MCF 10A (cell line): Measurements from ENCODE around the gene SRM. TPM values are rescaled to one million over a fixed set of nuclear protein-coding genes. Genes with fewer than 3 reads are reported as not detected.

Experiments
- BruUV-seq: library from RNA; stranded (reverse); fragments of 400-500 nt; replicated peaks from 2 replicates; lab custom pipeline; 2021; lab: Mats Ljungman, UMichigan
- CTCF ChIA-PET: fragments of 300-600 bp; sonication (Branson Sonifier 250); formaldehyde crosslinking; extraction: SDS; loops from one replicate; lab custom pipeline; 2021; ENCODE audit warnings: antibody characterized with exemption, inconsistent platforms; lab: Yijun Ruan, JAX
- POLR2A ChIA-PET: fragments of 300-600, 350-650 bp; sonication (Branson Sonifier 250); formaldehyde crosslinking; extraction: SDS; loops from one replicate; lab custom pipeline; 2020; ENCODE audit warnings: antibody characterized with exemption, inconsistent platforms; lab: Yijun Ruan, JAX
- DNase-seq: peaks from one replicate; pipeline ENCODE4 v3.0.0-alpha.2; 2018; ENCODE audit not compliant: unreplicated experiment
- H3K27ac Mint-ChIP-seq: one replicate; pipeline ENCODE4 v1.8.0; 2022; ENCODE audit warnings: mild to moderate bottlenecking, low read depth, mixed read lengths; ENCODE audit not compliant: unreplicated experiment
- H3K27me3 Mint-ChIP-seq: one replicate; pipeline ENCODE4 v1.8.0; 2022; ENCODE audit warnings: mixed read lengths; ENCODE audit not compliant: insufficient read depth, unreplicated experiment
- H3K36me3 Mint-ChIP-seq: one replicate; pipeline ENCODE4 v1.8.0; 2022; ENCODE audit warnings: mild to moderate bottlenecking, moderate library complexity, mixed read lengths; ENCODE audit not compliant: insufficient read depth, unreplicated experiment
- H3K4me1 Mint-ChIP-seq: one replicate; pipeline ENCODE4 v1.8.0; 2022; ENCODE audit warnings: mixed read lengths; ENCODE audit not compliant: insufficient read depth, unreplicated experiment
- H3K4me3 Mint-ChIP-seq: one replicate; pipeline ENCODE4 v1.8.0; 2022; ENCODE audit warnings: mild to moderate bottlenecking, moderate library complexity, mixed read lengths; ENCODE audit not compliant: unreplicated experiment
- H3K9me3 Mint-ChIP-seq: one replicate; pipeline ENCODE4 v1.8.0; 2022; ENCODE audit warnings: mixed read lengths; ENCODE audit not compliant: unreplicated experiment
- intact Hi-C: fragments of 100-400 bp; cut with micrococcal nuclease; formaldehyde crosslinking; loops from 2 replicates; pipeline ENCODE4 v1.14.1; 2022
- total RNA-seq: library from RNA; stranded (reverse); gene quantifications from 2 replicates; pipeline ENCODE4 v1.2.3, GENCODE V29; 2022
- TF ChIP-seq, protein P1 (sequence below): fragments of 200-600 bp; IDR thresholded peaks from one replicate; pipeline ENCODE4 v1.8.0; 2022; ENCODE audit warnings: antibody characterized with exemption, mild to moderate bottlenecking; ENCODE audit not compliant: unreplicated experiment

The SRM gene
- total RNA-seq, 1 experiment from 2014 or later: 327 TPM

DNA sequence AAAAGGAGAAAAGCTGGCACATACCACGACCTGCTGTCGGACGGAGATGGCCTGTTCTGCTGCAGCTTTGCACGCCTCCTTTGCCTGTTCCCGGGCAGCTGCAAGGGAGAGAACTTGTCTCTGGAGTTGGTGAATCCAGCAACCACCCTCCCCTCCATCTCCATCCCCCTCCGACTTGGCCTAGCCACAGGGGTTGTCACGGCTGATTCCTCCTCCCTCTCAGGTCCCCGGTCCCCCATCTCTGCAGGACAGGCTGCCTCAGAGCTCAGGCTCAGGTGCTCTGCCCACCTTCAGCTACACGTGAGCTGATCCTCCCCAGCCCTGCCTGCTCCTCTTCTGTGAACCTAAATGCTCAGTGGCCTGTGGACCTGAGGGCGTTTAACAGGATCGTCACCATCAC, 11.1 kb upstream of the SRM start:
- no peaks in the 10 kb centered on the region for H3K4me1 Mint-ChIP-seq
- TF ChIP-seq, protein P1, sequence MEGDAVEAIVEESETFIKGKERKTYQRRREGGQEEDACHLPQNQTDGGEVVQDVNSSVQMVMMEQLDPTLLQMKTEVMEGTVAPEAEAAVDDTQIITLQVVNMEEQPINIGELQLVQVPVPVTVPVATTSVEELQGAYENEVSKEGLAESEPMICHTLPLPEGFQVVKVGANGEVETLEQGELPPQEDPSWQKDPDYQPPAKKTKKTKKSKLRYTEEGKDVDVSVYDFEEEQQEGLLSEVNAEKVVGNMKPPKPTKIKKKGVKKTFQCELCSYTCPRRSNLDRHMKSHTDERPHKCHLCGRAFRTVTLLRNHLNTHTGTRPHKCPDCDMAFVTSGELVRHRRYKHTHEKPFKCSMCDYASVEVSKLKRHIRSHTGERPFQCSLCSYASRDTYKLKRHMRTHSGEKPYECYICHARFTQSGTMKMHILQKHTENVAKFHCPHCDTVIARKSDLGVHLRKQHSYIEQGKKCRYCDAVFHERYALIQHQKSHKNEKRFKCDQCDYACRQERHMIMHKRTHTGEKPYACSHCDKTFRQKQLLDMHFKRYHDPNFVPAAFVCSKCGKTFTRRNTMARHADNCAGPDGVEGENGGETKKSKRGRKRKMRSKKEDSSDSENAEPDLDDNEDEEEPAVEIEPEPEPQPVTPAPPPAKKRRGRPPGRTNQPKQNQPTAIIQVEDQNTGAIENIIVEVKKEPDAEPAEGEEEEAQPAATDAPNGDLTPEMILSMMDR: no peak
- intact Hi-C loops: no loop called here
- CTCF ChIA-PET: interaction anchor here (0.5 to 3.0 kb wide), 2 partner anchors 33 to 171 kb away, joined by 3 to 24 read pairs; no protein-coding TSS in a partner anchor
- no peaks in the 10 kb centered on the region for H3K27me3 Mint-ChIP-seq
- H3K9me3 Mint-ChIP-seq: no peaks in the 10 kb centered on the region
- POLR2A ChIA-PET: interaction anchor here (0.6 to 2.0 kb wide), 4 partner anchors 10 to 1057 kb away, joined by 4 to 8 read pairs (median 4); no protein-coding TSS in a partner anchor
- BruUV-seq: no TSS peak
- peaks cover 93% of the 10 kb centered on the region for H3K36me3 Mint-ChIP-seq
- H3K27ac Mint-ChIP-seq: no peak overlapping the region
- DNase-seq: no peak
- no peak overlapping the region for H3K4me3 Mint-ChIP-seq

DNA sequence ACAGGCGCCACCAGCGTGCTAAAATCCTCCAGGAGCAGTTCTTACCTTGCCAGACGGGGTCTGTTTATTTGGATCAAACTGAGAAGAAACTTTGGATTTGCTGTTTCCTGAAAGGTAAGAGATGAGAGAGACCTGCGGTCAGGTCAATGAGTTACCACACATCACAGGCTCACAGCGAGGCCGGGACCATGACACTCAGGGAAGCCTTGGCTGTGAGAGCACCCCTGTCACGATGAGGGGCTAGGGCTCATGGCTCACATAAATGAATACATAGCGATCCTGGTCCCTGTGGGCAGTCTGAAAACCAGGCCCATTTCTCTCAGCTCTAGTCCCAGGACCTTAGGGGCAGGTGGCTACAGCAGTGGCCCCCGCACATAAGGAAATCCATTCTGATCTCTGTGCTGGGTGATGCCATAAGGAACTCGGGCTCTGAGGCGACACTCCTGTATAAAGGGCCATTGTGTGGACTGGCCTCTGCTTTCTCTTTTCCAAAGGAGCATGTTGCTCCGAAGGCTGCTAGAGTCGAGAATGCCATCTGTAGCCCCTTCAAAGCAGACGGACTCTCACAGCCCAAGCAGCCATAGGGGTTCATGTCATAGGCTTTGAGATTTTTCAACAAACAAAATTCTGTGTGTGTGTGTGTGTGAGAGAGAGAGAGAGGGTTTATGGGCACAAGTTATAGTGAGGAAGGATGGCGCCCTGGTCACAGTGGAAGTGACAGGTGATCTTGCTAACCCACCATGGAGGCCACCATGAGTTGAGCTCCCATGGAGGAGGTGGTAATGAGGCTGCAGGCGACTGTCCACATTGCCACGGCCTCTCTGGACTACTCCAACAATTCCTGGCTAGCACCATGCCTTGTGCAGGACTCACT, 9.0 kb upstream of the SRM start:
- Mint-ChIP-seq H3K27ac (no peak overlapping the region), H3K9me3 (no peaks in the 10 kb centered on the region), H3K36me3 (peaks cover 92% of the 10 kb centered on the region), H3K4me3 (no peak overlapping the region), H3K4me1 (no peaks in the 10 kb centered on the region), H3K27me3 (no peaks in the 10 kb centered on the region)
- ChIA-PET POLR2A (interaction anchor here (1.5 kb wide), 1 partner anchor 18 kb away, joined by 4 read pairs; no protein-coding TSS in a partner anchor), CTCF (interaction anchor here (0.6 to 3.0 kb wide), 2 partner anchors 31 to 538 kb away, joined by 4 to 24 read pairs; no protein-coding TSS in a partner anchor)
- no peak for DNase-seq
- no TSS peak for BruUV-seq
- intact Hi-C loops: no loop called here
- TF ChIP-seq, protein P1: no peak

DNA sequence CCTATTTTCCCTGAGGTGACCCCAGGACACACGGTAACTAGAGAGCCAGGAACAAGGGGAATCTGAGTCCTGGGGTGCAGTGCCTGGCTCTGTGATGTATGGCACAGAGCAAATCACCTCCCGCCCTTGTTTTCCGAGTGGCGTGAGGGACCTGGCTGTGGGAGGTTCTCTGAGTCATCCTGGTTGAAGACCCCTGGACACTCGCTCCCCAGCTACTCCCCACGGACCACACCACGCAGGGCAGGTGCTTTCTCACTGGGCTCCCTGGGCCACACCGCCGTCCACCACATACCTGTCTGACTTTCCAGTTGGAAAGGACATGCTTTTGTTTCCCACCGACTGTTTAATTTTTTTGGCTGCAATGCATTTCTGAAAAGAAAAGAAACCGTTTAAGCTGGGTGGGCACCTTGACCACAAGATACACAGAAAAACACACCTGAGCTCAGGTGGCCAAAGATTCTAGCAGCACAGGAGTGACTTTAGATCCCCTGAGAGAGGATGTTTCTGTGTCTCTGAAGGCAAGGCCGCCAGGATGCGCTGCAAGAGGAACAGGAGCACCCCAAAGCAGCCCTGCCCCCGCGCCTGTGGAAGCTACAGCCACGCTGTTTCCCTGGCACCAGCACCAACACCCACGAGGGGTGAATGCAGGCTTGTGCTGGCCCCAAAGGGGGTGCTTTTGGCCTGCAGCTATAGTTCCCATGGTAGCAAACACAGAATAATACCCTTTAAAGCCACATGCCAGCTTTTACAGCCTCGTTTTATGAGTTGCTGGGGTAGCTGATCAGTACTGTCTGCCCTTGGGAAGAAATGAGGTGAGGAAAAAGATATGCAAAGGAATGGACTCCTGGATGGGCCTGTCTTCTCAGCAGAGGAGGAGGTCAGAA, 8.1 kb upstream of the SRM start:
- H3K27me3 Mint-ChIP-seq: no peaks in the 10 kb centered on the region
- no peak overlapping the region for H3K27ac Mint-ChIP-seq
- no peaks in the 10 kb centered on the region for H3K9me3 Mint-ChIP-seq
- no TSS peak for BruUV-seq
- peaks cover 93% of the 10 kb centered on the region for H3K36me3 Mint-ChIP-seq
- no peaks in the 10 kb centered on the region for H3K4me1 Mint-ChIP-seq
- DNase-seq: no peak
- POLR2A ChIA-PET: interaction anchor here (0.7 kb wide), 1 partner anchor 21 kb away, joined by 4 read pairs; the partner anchor contains the start of gene MASP2
- TF ChIP-seq, protein P1: no peak
- CTCF ChIA-PET: interaction anchor here (0.7 to 3.0 kb wide), 2 partner anchors 30 to 43 kb away, joined by 3 to 24 read pairs; no protein-coding TSS in a partner anchor
- intact Hi-C loops: no loop called here
- H3K4me3 Mint-ChIP-seq: no peak overlapping the region
